Mucosa of descending colon (tissue), 3 donors: Measurements from ENCODE around the gene MYRFL. TPM values are rescaled to one million over a fixed set of nuclear protein-coding genes. Genes with fewer than 3 reads are reported as not detected.
A peak's percentile ranks its signal among the peaks of the same experiment; 100 is the strongest.

Experiments used
- ATAC-seq: fragments of 200-7000 bp; cut with Tn5 transposase; one replicate; pipeline ENCODE4 v1.9.1; 2020; ENCODE audit warnings: mild to moderate bottlenecking, moderate library complexity
- DNase-seq, 3 donors: peaks; one replicate each; pipeline ENCODE4 v3.0.0-alpha.2; 2020
- H3K36me3 ChIP-seq: fragments of 200-600 bp; one replicate; pipeline ENCODE4 v1.8.0; 2021; ENCODE audit warnings: low read depth, mild to moderate bottlenecking
- H3K4me1 ChIP-seq: fragments of 200-600 bp; one replicate; pipeline ENCODE4 v1.8.0; 2021; ENCODE audit warnings: low read depth, mild to moderate bottlenecking
- H3K4me3 ChIP-seq: fragments of 200-600 bp; one replicate; pipeline ENCODE4 v1.8.0; 2021; ENCODE audit warnings: mild to moderate bottlenecking
- H3K9me3 ChIP-seq: fragments of 200-600 bp; one replicate; pipeline ENCODE4 v1.8.0; 2021; ENCODE audit warnings: mild to moderate bottlenecking
- CTCF ChIP-seq: fragments of 200-600 bp; IDR thresholded peaks from one replicate; pipeline ENCODE4 v1.8.0; 2022; ENCODE audit warnings: antibody characterized with exemption, mild to moderate bottlenecking
- intact Hi-C, 2 donors: fragments of 100-400 bp; cut with DNase I in 1 of 2; cut with micrococcal nuclease in 1 of 2; formaldehyde crosslinking; loops; one replicate each; pipeline versions ENCODE4 v1.11.0 to v1.11.1; 2022; cut with DNase I, micrococcal nuclease
- total RNA-seq, 3 donors: library from RNA; stranded (reverse); fragmentation: NEBNext Ultra II Directional in 2 of 3; extraction: Animal tissue kit (Norgen Biotek cat#: 25700) in 2 of 3; gene quantifications; one replicate each; pipeline versions ENCODE4 v1.2.1 to v1.2.4, GENCODE V29; 2021 to 2023
- donor health status: DM: no; HTN: no; CAD: no; lungs with moderate emphysema.
- donor health status: DM: no; HTN: no; CAD: no.
- donor health status: DM: no; HTN: yes; CAD: no.

MYRFL gene
- total RNA-seq, 3 donors from 2014 or later, result 0.23 to 0.58 TPM; not detected in 1

- intact Hi-C loops, result no loop called here
- no peak for DNase-seq
- H3K4me1 ChIP-seq, result peaks cover 2% of the 10 kb centered on the region
- no peaks in the 10 kb centered on the region for H3K9me3 ChIP-seq
- no peaks in the 10 kb centered on the region for H3K36me3 ChIP-seq
- no peak overlapping the region for H3K4me3 ChIP-seq
- TF ChIP-seq CTCF, result no peak
- ATAC-seq, result no peak
Observed at GRCh38 chr12:69981881-69982475, 157.0 kb downstream of the MYRFL start.

DNA sequence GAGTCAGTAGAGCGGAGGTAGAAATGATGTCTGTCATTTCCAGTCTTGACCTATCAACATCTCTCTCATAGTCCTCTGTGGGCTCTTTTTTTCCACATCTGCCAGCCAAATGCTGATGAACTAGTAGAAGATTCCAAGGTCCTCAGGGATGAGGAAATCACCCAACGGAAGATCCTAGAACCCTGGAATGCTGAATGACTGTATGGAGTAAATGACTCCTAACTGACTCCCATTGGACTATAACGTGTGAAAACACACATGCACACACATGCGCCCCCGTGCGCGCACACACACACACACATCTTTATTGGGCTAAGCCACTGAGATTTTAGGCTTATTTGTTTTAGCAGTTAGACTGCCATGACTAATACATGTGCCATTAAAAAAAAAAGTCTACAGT lies 159.2 kb downstream of the MYRFL start:
- TF ChIP-seq CTCF, result no peak
- ATAC-seq, result no peak
- H3K36me3 ChIP-seq, result no peaks in the 10 kb centered on the region
- DNase-seq, result no peak
- intact Hi-C loops, result no loop called here
- peaks cover 12% of the 10 kb centered on the region for H3K4me1 ChIP-seq
- no peak overlapping the region for H3K4me3 ChIP-seq
- no peaks in the 10 kb centered on the region for H3K9me3 ChIP-seq

GRCh38 chr12:69985656-69986055 lies 160.6 kb downstream of the MYRFL start:
- DNase-seq (peak in 2 of 3 donors; percentile 56 to 72), ATAC-seq (peak; percentile 70)
- Histone ChIP-seq H3K9me3 (no peaks in the 10 kb centered on the region), H3K4me3 (no peak overlapping the region), H3K36me3 (no peaks in the 10 kb centered on the region), H3K4me1 (peaks cover 12% of the 10 kb centered on the region)
- TF ChIP-seq CTCF, result peak; percentile 29
- intact Hi-C loops, result no loop called here

DNA sequence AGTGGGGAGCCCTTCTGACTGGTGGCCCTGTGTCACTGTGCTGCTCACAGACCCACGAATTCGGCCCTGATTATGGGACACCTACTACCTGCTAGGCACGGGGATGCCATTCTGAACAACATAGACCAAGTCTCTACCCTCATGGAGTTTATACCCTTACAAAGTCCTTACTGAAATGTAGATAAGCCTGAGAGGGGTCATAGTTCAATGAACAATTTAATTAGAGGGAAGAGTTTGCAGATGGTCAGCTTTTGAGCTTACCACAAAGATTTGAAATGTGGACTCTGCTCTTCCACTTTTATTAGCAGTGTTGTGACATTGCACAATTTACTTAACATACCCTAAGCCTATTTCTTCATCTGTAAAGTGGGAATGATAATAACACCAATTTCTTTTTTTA lies 161.1 kb downstream of the MYRFL start:
- Histone ChIP-seq H3K36me3 (no peaks in the 10 kb centered on the region), H3K9me3 (no peaks in the 10 kb centered on the region), H3K4me3 (no peak overlapping the region), H3K4me1 (peaks cover 12% of the 10 kb centered on the region)
- no peak for DNase-seq
- intact Hi-C loops, result no loop called here
- ATAC-seq, result peak; percentile 54
- no peak for TF ChIP-seq CTCF

- no peaks in the 10 kb centered on the region for H3K36me3 ChIP-seq
- peak; percentile 93 for ATAC-seq
- H3K4me3 ChIP-seq, result no peak overlapping the region
- peak in 1 of 3 donors; percentile 83 for DNase-seq
- H3K9me3 ChIP-seq, result no peaks in the 10 kb centered on the region
- no peak for TF ChIP-seq CTCF
- intact Hi-C loops, result no loop called here
- H3K4me1 ChIP-seq, result peaks cover 12% of the 10 kb centered on the region
Observed at GRCh38 chr12:69987579-69988091, 162.6 kb downstream of the MYRFL start.
